GM12878 (cell line): ENCODE results near the gene PPL. TPM values are rescaled to one million over a fixed set of nuclear protein-coding genes. Genes with fewer than 3 reads are reported as not detected.

Source experiments
- ATAC-seq: fragments of 200-7000 bp; cut with Tn5 transposase; 3 replicates; pipeline ENCODE4 v1.9.1; 2020; ENCODE audit warnings: mild to moderate bottlenecking, moderate library complexity
- BruUV-seq: library from RNA; stranded (reverse); fragments of 400-500 nt; replicated peaks from 2 replicates; lab custom pipeline; 2021; lab: Mats Ljungman, UMichigan
- CTCF ChIA-PET: fragments of 300-600 bp; sonication (Branson Sonifier 250); formaldehyde crosslinking; extraction: SDS; loops from one replicate; lab custom pipeline; 2021; ENCODE audit warnings: inconsistent platforms; lab: Yijun Ruan, JAX
- POLR2A ChIA-PET: fragments of 350-600 bp; formaldehyde crosslinking; extraction: SDS; loops from one replicate; lab custom pipeline; 2021; ENCODE audit warnings: inconsistent platforms; lab: Charles Lee
- RAD21 ChIA-PET: fragments of 300-600 bp; sonication (Branson Sonifier 250); formaldehyde crosslinking; loops from one replicate; lab custom pipeline; 2023; ENCODE audit warnings: antibody characterized with exemption; ENCODE audit not compliant: unreplicated experiment; lab: Charles Lee
- SMC1A ChIA-PET: fragments of 300-600 bp; sonication (Branson Sonifier 250); formaldehyde crosslinking; loops from one replicate; lab custom pipeline; 2023; ENCODE audit not compliant: unreplicated experiment, uncharacterized antibody; lab: Charles Lee
- DNase-seq: peaks from one replicate; pipeline ENCODE4 v3.0.0-alpha.2; 2011; ENCODE audit warnings: low read depth, low spot score
- FAIRE-seq: peaks from 3 replicates; lab custom pipeline; 2011; peaks lifted over from hg19 to GRCh38; lab: Jason Lieb, UNC
- H2AFZ ChIP-seq: 2 replicates; pipeline ENCODE4 v1.6.0; 2011; ENCODE audit warnings: low read depth, low read length, control low read depth; ENCODE audit not compliant: control insufficient read depth
- H3K27ac ChIP-seq: 2 replicates; pipeline ENCODE4 v1.5.1; 2011; ENCODE audit warnings: control low read depth; ENCODE audit not compliant: control insufficient read depth, insufficient read depth
- H3K27me3 ChIP-seq, 2 experiments: replicated peaks in 1 of 2; 2 replicates each; pipeline versions ENCODE4 v1.6.0 to v1.6.1; 2011; ENCODE audit warnings: low read length in 1 of 2; ENCODE audit not compliant: control insufficient read depth in 2 of 2, insufficient read depth in 2 of 2
- H3K36me3 ChIP-seq, 2 experiments: 2 replicates each; pipeline ENCODE4 v1.5.1; 2011; ENCODE audit warnings: low read length in 1 of 2; ENCODE audit not compliant: control insufficient read depth in 2 of 2, insufficient read depth in 2 of 2
- H3K4me1 ChIP-seq: 2 replicates; pipeline ENCODE4 v1.6.1; 2011; ENCODE audit warnings: mild to moderate bottlenecking, low read length, moderate library complexity, mixed read lengths; ENCODE audit not compliant: control insufficient read depth, insufficient read depth
- H3K4me2 ChIP-seq: 2 replicates; pipeline ENCODE4 v1.6.0; 2011; ENCODE audit warnings: control low read depth; ENCODE audit not compliant: control insufficient read depth, insufficient read depth
- H3K4me3 ChIP-seq: fragments of 200-600 bp; sonication (generic); 2 replicates; pipeline ENCODE4 v1.5.1; 2016
- H3K79me2 ChIP-seq: 2 replicates; pipeline ENCODE4 v1.6.0; 2011; ENCODE audit warnings: low read length; ENCODE audit not compliant: control insufficient read depth, insufficient read depth
- H3K9ac ChIP-seq: 2 replicates; pipeline ENCODE4 v1.8.0; 2011; ENCODE audit warnings: low read length, control low read depth, mixed read lengths; ENCODE audit not compliant: control insufficient read depth, insufficient read depth
- H3K9me3 ChIP-seq: replicated peaks from 3 replicates; pipeline ENCODE4 v1.5.1; 2011; ENCODE audit warnings: mild to moderate bottlenecking, low read length; ENCODE audit not compliant: control insufficient read depth, insufficient read depth
- H4K20me1 ChIP-seq: 2 replicates; pipeline ENCODE4 v1.6.0; 2011; ENCODE audit not compliant: control insufficient read depth, insufficient read depth
- BACH1 ChIP-seq: fragments of 450-650 bp; IDR thresholded peaks from 2 replicates; pipeline ENCODE4 v1.6.1; 2017; ENCODE audit warnings: mild to moderate bottlenecking, borderline replicate concordance
- EP300 ChIP-seq, 2 experiments: fragments of 150-350 bp in 1 of 2; IDR thresholded peaks; 2 replicates each; pipeline ENCODE4 v1.6.1; 2011 to 2012; ENCODE audit warnings: low read depth in 2 of 2, low read length in 2 of 2, borderline replicate concordance in 1 of 2, improper control_type of control experiment in 1 of 2, inconsistent platforms in 1 of 2; ENCODE audit not compliant: control insufficient read depth in 1 of 2
- KAT2A ChIP-seq: conservative IDR thresholded peaks from 2 replicates; pipeline ENCODE4 v1.6.1; 2011; ENCODE audit warnings: low read depth, low read length; ENCODE audit not compliant: control insufficient read depth
- MEF2A ChIP-seq: IDR thresholded peaks from 2 replicates; pipeline ENCODE4 v1.6.1; 2011; ENCODE audit warnings: low read depth, mild to moderate bottlenecking, low read length, moderate library complexity; ENCODE audit not compliant: insufficient read depth
- NR2C2 ChIP-seq: IDR thresholded peaks from 2 replicates; pipeline ENCODE4 v1.6.1; 2011; ENCODE audit warnings: borderline replicate concordance, low read depth; ENCODE audit not compliant: control insufficient read depth, insufficient read length
- SIX5 ChIP-seq: IDR thresholded peaks from 2 replicates; pipeline ENCODE4 v1.6.1; 2011; ENCODE audit warnings: mild to moderate bottlenecking, low read depth, low read length, moderate library complexity; ENCODE audit not compliant: severe bottlenecking
- ZZZ3 ChIP-seq: IDR thresholded peaks from 2 replicates; pipeline ENCODE4 v1.6.1; 2011; ENCODE audit warnings: low read depth; ENCODE audit not compliant: control insufficient read depth, insufficient read length
- WGBS: methylation state at CpG from one replicate; pipeline ENCODE4 v1.1.6; 2016; ENCODE audit warnings: low lambda C conversion rate; ENCODE audit not compliant: insufficient replicate concordance, insufficient coverage; ENCODE audit errors: missing lambda C conversion rate; 5-methylcytosine and 5-hydroxymethylcytosine counted together
- in situ Hi-C: fragments of 300-500 bp; cut with MboI; formaldehyde crosslinking; loops from 9 replicates; pipeline ENCODE4 v1.14.3; 2018; ENCODE audit warnings: mixed read lengths
- intact Hi-C: fragments of 100-400 bp; cut with micrococcal nuclease; formaldehyde crosslinking; loops from one replicate; pipeline ENCODE4 v1.14.2; 2022; ENCODE audit not compliant: unreplicated experiment
- polyA plus RNA-seq, 11 experiments: library from polyadenylated mRNA; depleted of rRNA in 4 of 11; unstranded in 6 of 11; stranded (reverse) in 5 of 11; fragments of >200 nt; fragmentation: Nextera tagmentation in 4 of 11; fragmentation: Illumina TruSeq in 1 of 11; extraction: Ambion mirVana in 4 of 11; extraction: Trizol in 1 of 11; gene quantifications; 1 replicate in 1 of 11; 2 replicates in 10 of 11; pipeline versions ENCODE4 v1.2.1 to v1.2.3, GENCODE V29; 2011 to 2016; ENCODE audit warnings: inconsistent platforms in 2 of 11, missing spikeins in 2 of 11, low read depth in 1 of 11
- total RNA-seq, 4 experiments: library from RNA; depleted of rRNA in 3 of 4; stranded (reverse); fragments of >200 nt in 3 of 4; fragmentation: Illumina TruSeq in 1 of 4; extraction: Trizol in 1 of 4; gene quantifications; 2 replicates each; pipeline versions ENCODE4 v1.2.1 to v1.2.3, GENCODE V29; 2013 to 2021
- TF ChIP-seq, protein P1 (sequence below): fragments of 150-350 bp; IDR thresholded peaks from 2 replicates; pipeline ENCODE4 v1.6.1; 2016; ENCODE audit warnings: low read depth, low read length

PPL gene
- total and polyA plus RNA-seq, 10 of the 15 experiments (the other 5 are each of a cell fraction or from before 2014, with no cell fraction given) = 0.03 to 0.47 (median 0.05) TPM; not detected in 2

DNA sequence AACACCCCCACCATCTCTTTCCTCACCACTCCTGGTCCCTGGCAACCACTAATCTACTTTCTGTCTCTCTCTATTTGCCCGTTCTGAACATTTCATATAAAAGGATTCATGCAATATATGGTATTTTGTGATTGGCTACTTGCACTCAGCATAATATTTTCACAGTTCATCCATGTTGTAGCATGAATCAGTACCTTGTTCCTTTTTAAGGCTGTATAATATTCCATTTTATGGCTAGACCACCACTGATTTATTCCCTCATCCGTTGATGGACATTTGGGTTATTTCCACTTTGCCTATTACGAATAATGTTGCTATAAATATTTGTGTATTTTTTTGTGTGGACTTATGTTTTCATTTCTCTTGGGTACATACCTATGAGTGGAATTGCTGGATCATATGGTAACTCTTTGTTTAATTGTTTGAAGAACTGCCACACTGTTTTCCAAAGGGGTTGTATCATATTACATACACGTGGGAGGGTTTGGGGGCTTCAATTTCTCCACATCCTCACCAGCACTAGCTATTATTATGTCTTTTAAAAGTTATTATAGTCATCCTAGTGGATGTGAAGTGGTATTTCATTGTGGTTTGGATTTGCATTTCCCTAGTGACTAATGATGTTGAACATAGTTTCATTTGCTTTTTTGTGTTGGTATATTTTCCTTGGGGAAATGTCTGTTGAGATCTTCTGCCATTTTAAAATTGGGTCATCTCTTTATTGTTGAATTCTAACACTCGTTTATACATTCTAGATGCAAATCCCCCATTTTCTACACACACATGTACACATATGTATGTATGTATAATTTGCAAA lies 47.4 kb upstream of the PPL start (continued):
- TF ChIP-seq NR2C2 (no peak), ZZZ3 (no peak)
- TF ChIP-seq, all 136 proteins: peak for 0

DNA sequence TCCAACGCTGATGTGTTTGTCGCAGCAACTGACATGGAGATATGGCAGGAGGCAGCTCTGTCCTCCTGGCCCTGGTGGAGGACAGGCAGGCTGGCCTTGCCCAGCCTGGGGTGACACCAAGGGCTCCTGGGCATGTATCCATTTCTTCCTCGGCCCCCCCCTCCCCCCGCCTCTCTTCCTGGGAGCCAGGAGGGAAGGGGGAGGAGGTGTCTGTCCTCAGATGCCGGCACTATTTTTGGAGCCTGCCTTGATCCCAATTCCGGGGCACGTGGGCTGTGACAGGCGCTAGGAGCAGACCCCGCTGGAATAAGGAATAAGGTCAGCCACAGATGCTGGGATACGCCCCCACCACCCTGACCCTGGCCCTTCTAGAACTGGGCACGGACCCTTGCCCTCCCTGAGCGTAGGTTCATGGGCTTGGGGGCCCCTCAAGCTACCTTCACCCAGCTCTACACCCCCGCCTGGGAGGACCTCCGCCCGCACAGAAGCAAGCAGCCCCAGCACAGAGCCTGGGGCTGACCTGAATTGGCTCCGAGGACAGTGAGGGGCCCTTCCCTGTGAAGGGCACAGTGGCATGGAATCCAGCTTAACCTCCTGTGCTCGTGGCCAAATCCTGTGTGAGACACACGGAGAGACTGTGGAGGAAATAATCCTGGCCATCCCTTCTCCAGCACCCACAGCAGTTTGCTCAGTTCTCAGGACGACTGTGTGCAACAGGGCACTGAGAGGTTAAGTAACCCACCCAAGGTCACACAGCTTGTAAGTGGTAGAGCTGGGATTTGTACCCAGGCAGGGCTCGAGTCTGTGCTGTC lies 45.3 kb upstream of the PPL start:
- no peaks in the 10 kb centered on the region for H4K20me1 ChIP-seq
- DNase-seq (no peak), ATAC-seq (no peak), FAIRE-seq (no peak)
- SMC1A ChIA-PET = no interaction called here
- H3K27ac ChIP-seq = no peak overlapping the region
- no peak overlapping the region for H2AFZ ChIP-seq
- intact Hi-C loops = no loop called here
- no TSS peak for BruUV-seq
- POLR2A ChIA-PET = interaction anchor here (0.6 kb wide), 1 partner anchor 1121 kb away, joined by 4 read pairs; no protein-coding TSS in a partner anchor
- peaks cover 0 to 1% of the 10 kb centered on the region in 2 experiments; a peak in 1 of 4 replicates for H3K27me3 ChIP-seq
- no peaks in the 10 kb centered on the region for H3K79me2 ChIP-seq
- no peaks in the 10 kb centered on the region for H3K4me1 ChIP-seq
- H3K4me3 ChIP-seq = no peak overlapping the region
- RAD21 ChIA-PET = no interaction called here
- WGBS = 36% methylated on average over 20 of the region's 20 CpGs
- no peak for TF ChIP-seq MEF2A
- TF ChIP-seq, protein P1, sequence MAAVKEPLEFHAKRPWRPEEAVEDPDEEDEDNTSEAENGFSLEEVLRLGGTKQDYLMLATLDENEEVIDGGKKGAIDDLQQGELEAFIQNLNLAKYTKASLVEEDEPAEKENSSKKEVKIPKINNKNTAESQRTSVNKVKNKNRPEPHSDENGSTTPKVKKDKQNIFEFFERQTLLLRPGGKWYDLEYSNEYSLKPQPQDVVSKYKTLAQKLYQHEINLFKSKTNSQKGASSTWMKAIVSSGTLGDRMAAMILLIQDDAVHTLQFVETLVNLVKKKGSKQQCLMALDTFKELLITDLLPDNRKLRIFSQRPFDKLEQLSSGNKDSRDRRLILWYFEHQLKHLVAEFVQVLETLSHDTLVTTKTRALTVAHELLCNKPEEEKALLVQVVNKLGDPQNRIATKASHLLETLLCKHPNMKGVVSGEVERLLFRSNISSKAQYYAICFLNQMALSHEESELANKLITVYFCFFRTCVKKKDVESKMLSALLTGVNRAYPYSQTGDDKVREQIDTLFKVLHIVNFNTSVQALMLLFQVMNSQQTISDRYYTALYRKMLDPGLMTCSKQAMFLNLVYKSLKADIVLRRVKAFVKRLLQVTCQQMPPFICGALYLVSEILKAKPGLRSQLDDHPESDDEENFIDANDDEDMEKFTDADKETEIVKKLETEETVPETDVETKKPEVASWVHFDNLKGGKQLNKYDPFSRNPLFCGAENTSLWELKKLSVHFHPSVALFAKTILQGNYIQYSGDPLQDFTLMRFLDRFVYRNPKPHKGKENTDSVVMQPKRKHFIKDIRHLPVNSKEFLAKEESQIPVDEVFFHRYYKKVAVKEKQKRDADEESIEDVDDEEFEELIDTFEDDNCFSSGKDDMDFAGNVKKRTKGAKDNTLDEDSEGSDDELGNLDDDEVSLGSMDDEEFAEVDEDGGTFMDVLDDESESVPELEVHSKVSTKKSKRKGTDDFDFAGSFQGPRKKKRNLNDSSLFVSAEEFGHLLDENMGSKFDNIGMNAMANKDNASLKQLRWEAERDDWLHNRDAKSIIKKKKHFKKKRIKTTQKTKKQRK = no peak
- no peak for TF ChIP-seq EP300 (IDR thresholded peaks at IDR 0.05; ENCODE audit: borderline replicate concordance in 1 of 2, control insufficient read depth in 1 of 2, low read depth in 2 of 2, low read length in 2 of 2)
- no peak for TF ChIP-seq KAT2A
- no peak for TF ChIP-seq BACH1
- TF ChIP-seq SIX5 = no peak
- no peak overlapping the region for H3K4me2 ChIP-seq
- H3K9me3 ChIP-seq = no peaks in the 10 kb centered on the region; the same call in 2 of the 3 replicates
- CTCF ChIA-PET = no interaction called here
- no peaks in the 10 kb centered on the region for H3K36me3 ChIP-seq
- no peak overlapping the region for H3K9ac ChIP-seq
- in situ Hi-C loops = no loop called here
